SK-N-SH treated with all-trans-retinoic acid at 6 μM for 48 hours (cell line): ENCODE data around the gene IGHMBP2.

Experiments
- ATAC-seq: fragments of 200-7000 bp; cut with Tn5 transposase; 3 replicates; pipeline ENCODE4 v1.9.1; 2020; ENCODE audit warnings: mild to moderate bottlenecking, moderate library complexity
- ARNTL ChIP-seq: fragments of 450-650 bp; formaldehyde crosslinking; IDR thresholded peaks from 2 replicates; pipeline ENCODE4 v1.5.0; 2020; ENCODE audit warnings: low read depth, mild to moderate bottlenecking, moderate library complexity, borderline replicate concordance
- BACH2 ChIP-seq: fragments of 250-450 bp; sonication (Bioruptor Pico); IDR thresholded peaks from 2 replicates; pipeline ENCODE4 v1.9.0; 2021; ENCODE audit warnings: mild to moderate bottlenecking, borderline replicate concordance
- CSDC2 ChIP-seq: fragments of 250-450 bp; sonication (Bioruptor Pico); IDR thresholded peaks from 2 replicates; pipeline ENCODE4 v1.5.0; 2020; ENCODE audit warnings: mild to moderate bottlenecking, moderate library complexity
- ESRRG ChIP-seq: fragments of 250-450 bp; sonication (Bioruptor Pico); IDR thresholded peaks from 2 replicates; pipeline ENCODE4 v1.6.1; 2021; ENCODE audit warnings: mild to moderate bottlenecking
- GLIS3 ChIP-seq: fragments of 250-450 bp; sonication (Bioruptor Pico); IDR thresholded peaks from 2 replicates; pipeline ENCODE4 v1.5.0; 2020; ENCODE audit warnings: mild to moderate bottlenecking, moderate library complexity
- ISL1 ChIP-seq: fragments of 250-450 bp; sonication (Bioruptor Pico); IDR thresholded peaks from 2 replicates; pipeline ENCODE4 v2.1.2; 2022; ENCODE audit warnings: mild to moderate bottlenecking, moderate library complexity
- PPARA ChIP-seq: fragments of 250-450 bp; sonication (Bioruptor Pico); IDR thresholded peaks from 2 replicates; pipeline ENCODE4 v1.5.0; 2020; ENCODE audit warnings: mild to moderate bottlenecking, borderline replicate concordance
- RARB ChIP-seq: fragments of 250-450 bp; sonication (Bioruptor Pico); IDR thresholded peaks from 2 replicates; pipeline ENCODE4 v1.8.0; 2021; ENCODE audit warnings: mild to moderate bottlenecking, moderate library complexity
- SNAI2 ChIP-seq: fragments of 250-450 bp; sonication (Bioruptor Pico); IDR thresholded peaks from 2 replicates; pipeline ENCODE4 v1.5.0; 2020; ENCODE audit warnings: mild to moderate bottlenecking, moderate library complexity
- TCF4 ChIP-seq: fragments of 250-450 bp; sonication (Bioruptor Pico); IDR thresholded peaks from 2 replicates; pipeline ENCODE4 v1.8.0; 2021; ENCODE audit warnings: mild to moderate bottlenecking, moderate library complexity, borderline replicate concordance
- ZC3H10 ChIP-seq: fragments of 250-450 bp; sonication (Bioruptor Pico); IDR thresholded peaks from 2 replicates; pipeline ENCODE4 v1.5.1; 2021; ENCODE audit warnings: mild to moderate bottlenecking, moderate library complexity
- ZFP3 ChIP-seq: fragments of 250-450 bp; sonication (Bioruptor Pico); IDR thresholded peaks from 2 replicates; pipeline ENCODE4 v1.5.0; 2020; ENCODE audit warnings: mild to moderate bottlenecking, moderate library complexity
- ZFP30 ChIP-seq: fragments of 450-650 bp; formaldehyde crosslinking; IDR thresholded peaks from 2 replicates; pipeline ENCODE4 v1.5.0; 2022; ENCODE audit warnings: mild to moderate bottlenecking, moderate library complexity
- ZNF565 ChIP-seq: fragments of 450-650 bp; formaldehyde crosslinking; conservative IDR thresholded peaks from 2 replicates; pipeline ENCODE4 v1.5.0; 2020; ENCODE audit warnings: low read depth, mild to moderate bottlenecking, moderate library complexity
- ZNF70 ChIP-seq: fragments of 450-650 bp; formaldehyde crosslinking; IDR thresholded peaks from 2 replicates; pipeline ENCODE4 v1.5.0; 2020; ENCODE audit warnings: mild to moderate bottlenecking, moderate library complexity
- ZNF8 ChIP-seq: fragments of 450-650 bp; formaldehyde crosslinking; IDR thresholded peaks from 2 replicates; pipeline ENCODE4 v1.5.0; 2020; ENCODE audit warnings: mild to moderate bottlenecking, moderate library complexity
- TF ChIP-seq, protein P1 (sequence below): fragments of 250-450 bp; sonication (Bioruptor Pico); IDR thresholded peaks from 2 replicates; pipeline ENCODE4 v1.5.1; 2021; ENCODE audit warnings: mild to moderate bottlenecking, moderate library complexity
- TF ChIP-seq, protein P2 (sequence below): fragments of 250-450 bp; sonication (Bioruptor Pico); IDR thresholded peaks from 2 replicates; pipeline ENCODE4 v1.8.0; 2021; ENCODE audit warnings: low read depth, mild to moderate bottlenecking, moderate library complexity, borderline replicate concordance
- TF ChIP-seq, protein P3 (sequence below): fragments of 250-450 bp; sonication (Bioruptor Pico); IDR thresholded peaks from 2 replicates; pipeline ENCODE4 v1.5.0; 2020; ENCODE audit warnings: mild to moderate bottlenecking, moderate library complexity
- TF ChIP-seq, protein P4 (sequence below): fragments of 250-450 bp; sonication (Bioruptor Pico); IDR thresholded peaks from 2 replicates; pipeline ENCODE4 v1.5.1; 2020; ENCODE audit warnings: low read depth, mild to moderate bottlenecking, moderate library complexity

The IGHMBP2 gene

DNA sequence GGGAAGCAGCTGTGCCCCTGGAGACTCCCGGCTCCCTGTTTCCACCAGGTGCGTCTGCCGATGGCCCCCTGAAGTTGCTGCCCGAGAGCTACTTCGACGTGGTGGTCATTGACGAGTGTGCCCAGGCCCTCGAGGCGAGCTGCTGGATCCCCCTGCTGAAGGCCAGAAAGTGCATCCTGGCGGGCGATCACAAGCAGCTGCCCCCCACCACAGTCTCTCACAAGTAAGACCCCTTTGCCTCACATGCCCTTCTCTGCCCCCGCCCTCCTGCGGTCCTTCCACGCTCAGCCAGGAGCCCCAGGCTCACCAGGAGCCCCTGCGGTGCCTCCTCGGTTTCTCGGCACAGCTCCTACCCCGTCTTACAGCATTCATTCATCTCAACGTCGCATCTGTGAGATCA, 25.4 kb downstream of the IGHMBP2 start:
- no peak for ATAC-seq
- TF ChIP-seq GLIS3 (CRISPR knock-in tag), result no peak
- no peak for TF ChIP-seq ZNF8
- no peak for TF ChIP-seq SNAI2 (CRISPR knock-in tag)

DNA sequence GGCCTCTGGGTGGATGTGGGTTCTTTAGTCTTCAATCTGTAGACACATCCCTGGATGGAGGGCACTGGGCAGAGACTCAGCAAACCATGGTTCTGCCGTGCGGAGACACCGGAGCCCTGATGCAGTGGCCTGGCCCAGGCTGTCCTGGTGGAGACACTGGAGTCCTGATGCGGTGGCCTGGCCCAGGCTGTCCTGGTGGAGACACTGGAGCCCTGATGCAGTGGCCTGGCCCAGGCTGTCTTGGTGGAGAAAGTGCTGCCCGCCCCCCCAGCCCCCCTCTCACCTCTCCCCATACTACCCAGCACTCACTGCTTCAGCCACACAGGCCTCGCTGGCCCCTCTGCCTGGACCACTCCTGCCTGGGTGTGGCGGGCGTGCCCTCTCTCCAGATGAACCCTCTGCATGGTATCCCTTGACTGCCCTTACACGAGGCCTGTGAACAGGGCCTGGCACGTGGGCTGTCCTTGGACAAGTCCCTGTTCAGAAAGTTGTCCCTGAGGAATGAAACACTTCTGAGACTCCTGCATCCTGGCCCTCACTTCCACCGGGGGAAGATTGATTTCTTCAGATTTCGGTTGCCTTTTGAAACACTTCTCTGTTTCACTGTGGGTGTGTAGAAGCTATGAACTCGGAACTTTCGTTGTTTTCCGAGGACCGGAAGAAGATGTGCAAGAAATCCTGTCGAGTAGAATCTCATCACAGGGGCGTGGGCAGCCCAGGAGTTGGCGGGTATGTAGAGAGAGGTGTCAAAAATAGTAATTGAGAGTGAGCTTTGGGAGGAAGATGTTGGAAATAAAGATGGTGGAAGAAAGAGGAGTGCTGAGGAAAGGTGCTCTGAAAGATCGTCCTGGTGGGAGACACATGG, 26.2 kb downstream of the IGHMBP2 start:
- no peak for TF ChIP-seq ARNTL (CRISPR knock-in tag)
- TF ChIP-seq, protein P1, sequence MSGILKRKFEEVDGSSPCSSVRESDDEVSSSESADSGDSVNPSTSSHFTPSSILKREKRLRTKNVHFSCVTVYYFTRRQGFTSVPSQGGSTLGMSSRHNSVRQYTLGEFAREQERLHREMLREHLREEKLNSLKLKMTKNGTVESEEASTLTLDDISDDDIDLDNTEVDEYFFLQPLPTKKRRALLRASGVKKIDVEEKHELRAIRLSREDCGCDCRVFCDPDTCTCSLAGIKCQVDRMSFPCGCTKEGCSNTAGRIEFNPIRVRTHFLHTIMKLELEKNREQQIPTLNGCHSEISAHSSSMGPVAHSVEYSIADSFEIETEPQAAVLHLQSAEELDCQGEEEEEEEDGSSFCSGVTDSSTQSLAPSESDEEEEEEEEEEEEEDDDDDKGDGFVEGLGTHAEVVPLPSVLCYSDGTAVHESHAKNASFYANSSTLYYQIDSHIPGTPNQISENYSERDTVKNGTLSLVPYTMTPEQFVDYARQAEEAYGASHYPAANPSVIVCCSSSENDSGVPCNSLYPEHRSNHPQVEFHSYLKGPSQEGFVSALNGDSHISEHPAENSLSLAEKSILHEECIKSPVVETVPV (CRISPR knock-in tag), result no peak
- TF ChIP-seq ZFP30 (CRISPR knock-in tag), result no peak
- no peak for TF ChIP-seq ZNF70
- TF ChIP-seq, protein P2, sequence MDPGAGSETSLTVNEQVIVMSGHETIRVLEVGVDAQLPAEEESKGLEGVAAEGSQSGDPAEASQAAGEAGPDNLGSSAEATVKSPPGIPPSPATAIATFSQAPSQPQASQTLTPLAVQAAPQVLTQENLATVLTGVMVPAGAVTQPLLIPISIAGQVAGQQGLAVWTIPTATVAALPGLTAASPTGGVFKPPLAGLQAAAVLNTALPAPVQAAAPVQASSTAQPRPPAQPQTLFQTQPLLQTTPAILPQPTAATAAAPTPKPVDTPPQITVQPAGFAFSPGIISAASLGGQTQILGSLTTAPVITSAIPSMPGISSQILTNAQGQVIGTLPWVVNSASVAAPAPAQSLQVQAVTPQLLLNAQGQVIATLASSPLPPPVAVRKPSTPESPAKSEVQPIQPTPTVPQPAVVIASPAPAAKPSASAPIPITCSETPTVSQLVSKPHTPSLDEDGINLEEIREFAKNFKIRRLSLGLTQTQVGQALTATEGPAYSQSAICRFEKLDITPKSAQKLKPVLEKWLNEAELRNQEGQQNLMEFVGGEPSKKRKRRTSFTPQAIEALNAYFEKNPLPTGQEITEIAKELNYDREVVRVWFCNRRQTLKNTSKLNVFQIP (CRISPR knock-in tag), result no peak
- no peak for TF ChIP-seq RARB (CRISPR knock-in tag)
- no peak for TF ChIP-seq ZC3H10
- TF ChIP-seq ZNF565 (CRISPR knock-in tag), result no peak
- no peak for TF ChIP-seq ISL1 (CRISPR knock-in tag)
- TF ChIP-seq TCF4 (CRISPR knock-in tag), result no peak
- TF ChIP-seq CSDC2 (CRISPR knock-in tag), result no peak
- TF ChIP-seq BACH2 (CRISPR knock-in tag), result no peak
- TF ChIP-seq ZFP3 (CRISPR knock-in tag), result no peak
- TF ChIP-seq, protein P3, sequence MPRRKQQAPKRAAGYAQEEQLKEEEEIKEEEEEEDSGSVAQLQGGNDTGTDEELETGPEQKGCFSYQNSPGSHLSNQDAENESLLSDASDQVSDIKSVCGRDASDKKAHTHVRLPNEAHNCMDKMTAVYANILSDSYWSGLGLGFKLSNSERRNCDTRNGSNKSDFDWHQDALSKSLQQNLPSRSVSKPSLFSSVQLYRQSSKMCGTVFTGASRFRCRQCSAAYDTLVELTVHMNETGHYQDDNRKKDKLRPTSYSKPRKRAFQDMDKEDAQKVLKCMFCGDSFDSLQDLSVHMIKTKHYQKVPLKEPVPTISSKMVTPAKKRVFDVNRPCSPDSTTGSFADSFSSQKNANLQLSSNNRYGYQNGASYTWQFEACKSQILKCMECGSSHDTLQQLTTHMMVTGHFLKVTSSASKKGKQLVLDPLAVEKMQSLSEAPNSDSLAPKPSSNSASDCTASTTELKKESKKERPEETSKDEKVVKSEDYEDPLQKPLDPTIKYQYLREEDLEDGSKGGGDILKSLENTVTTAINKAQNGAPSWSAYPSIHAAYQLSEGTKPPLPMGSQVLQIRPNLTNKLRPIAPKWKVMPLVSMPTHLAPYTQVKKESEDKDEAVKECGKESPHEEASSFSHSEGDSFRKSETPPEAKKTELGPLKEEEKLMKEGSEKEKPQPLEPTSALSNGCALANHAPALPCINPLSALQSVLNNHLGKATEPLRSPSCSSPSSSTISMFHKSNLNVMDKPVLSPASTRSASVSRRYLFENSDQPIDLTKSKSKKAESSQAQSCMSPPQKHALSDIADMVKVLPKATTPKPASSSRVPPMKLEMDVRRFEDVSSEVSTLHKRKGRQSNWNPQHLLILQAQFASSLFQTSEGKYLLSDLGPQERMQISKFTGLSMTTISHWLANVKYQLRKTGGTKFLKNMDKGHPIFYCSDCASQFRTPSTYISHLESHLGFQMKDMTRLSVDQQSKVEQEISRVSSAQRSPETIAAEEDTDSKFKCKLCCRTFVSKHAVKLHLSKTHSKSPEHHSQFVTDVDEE, result no peak
- no peak for TF ChIP-seq ZNF8
- ATAC-seq, result no peak

DNA sequence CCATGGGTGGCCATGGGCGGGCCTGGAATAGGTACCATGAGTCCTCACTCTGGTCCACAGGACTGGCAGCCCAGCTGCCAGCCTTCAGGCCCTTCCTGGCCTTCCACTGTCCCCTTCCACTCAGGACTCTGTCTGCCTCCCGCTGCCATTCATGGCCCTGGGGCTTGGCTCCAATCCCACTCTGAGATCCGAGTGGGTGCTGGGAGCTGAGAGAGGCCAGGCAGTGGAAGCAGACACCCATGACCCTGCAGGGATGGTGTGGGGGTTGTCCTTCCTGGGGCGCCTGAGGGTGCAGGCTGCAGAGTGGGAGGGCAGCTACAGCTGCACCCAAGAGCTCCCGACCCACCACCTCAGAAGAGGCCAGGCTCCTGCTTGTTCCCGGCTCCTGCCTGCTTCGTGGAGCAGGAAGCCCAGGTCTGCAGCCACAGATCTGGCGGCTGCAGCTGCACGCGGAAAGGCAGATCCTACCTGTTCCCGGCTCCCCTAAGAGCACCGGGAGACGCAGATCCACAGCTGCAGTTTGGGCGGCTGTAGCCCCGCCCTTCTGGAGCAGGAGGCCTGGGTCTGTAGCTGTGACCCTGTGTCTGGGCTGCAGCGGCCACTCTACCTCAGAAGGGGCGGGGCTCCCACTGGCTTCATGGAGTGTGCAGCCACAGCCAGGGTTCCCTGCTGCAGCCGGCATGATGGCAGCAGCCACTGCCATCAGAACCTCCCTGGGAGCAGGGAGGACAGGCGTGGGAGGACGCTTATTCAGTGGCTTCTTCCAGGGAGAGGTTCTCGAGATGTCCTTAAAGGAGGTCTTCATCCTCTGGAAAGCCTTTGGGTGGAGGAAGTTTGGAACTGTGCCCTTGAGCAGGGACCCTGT, 27.5 kb downstream of the IGHMBP2 start:
- no peak for ATAC-seq
- TF ChIP-seq, protein P1 (CRISPR knock-in tag), result no peak
- TF ChIP-seq ZFP30 (CRISPR knock-in tag), result no peak
- TF ChIP-seq, protein P4, sequence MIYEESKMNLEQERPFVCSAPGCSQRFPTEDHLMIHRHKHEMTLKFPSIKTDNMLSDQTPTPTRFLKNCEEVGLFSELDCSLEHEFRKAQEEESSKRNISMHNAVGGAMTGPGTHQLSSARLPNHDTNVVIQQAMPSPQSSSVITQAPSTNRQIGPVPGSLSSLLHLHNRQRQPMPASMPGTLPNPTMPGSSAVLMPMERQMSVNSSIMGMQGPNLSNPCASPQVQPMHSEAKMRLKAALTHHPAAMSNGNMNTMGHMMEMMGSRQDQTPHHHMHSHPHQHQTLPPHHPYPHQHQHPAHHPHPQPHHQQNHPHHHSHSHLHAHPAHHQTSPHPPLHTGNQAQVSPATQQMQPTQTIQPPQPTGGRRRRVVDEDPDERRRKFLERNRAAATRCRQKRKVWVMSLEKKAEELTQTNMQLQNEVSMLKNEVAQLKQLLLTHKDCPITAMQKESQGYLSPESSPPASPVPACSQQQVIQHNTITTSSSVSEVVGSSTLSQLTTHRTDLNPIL (CRISPR knock-in tag), result no peak
- no peak for TF ChIP-seq SNAI2 (CRISPR knock-in tag)
- no peak for TF ChIP-seq TCF4 (CRISPR knock-in tag)
- TF ChIP-seq PPARA, result no peak
- no peak for TF ChIP-seq ZNF565 (CRISPR knock-in tag)
- TF ChIP-seq, protein P3, result no peak
- no peak for TF ChIP-seq ARNTL (CRISPR knock-in tag)
- TF ChIP-seq CSDC2 (CRISPR knock-in tag), result no peak
- no peak for TF ChIP-seq ESRRG (CRISPR knock-in tag)
- TF ChIP-seq ZNF70, result no peak
- no peak for TF ChIP-seq ZC3H10
- TF ChIP-seq ISL1 (CRISPR knock-in tag), result no peak
- TF ChIP-seq GLIS3 (CRISPR knock-in tag), result no peak
